Measurements from ENCODE around the gene PROM1.
A peak's percentile ranks its signal among the peaks of the same experiment; 100 is the strongest.

Gene PROM1

DNA sequence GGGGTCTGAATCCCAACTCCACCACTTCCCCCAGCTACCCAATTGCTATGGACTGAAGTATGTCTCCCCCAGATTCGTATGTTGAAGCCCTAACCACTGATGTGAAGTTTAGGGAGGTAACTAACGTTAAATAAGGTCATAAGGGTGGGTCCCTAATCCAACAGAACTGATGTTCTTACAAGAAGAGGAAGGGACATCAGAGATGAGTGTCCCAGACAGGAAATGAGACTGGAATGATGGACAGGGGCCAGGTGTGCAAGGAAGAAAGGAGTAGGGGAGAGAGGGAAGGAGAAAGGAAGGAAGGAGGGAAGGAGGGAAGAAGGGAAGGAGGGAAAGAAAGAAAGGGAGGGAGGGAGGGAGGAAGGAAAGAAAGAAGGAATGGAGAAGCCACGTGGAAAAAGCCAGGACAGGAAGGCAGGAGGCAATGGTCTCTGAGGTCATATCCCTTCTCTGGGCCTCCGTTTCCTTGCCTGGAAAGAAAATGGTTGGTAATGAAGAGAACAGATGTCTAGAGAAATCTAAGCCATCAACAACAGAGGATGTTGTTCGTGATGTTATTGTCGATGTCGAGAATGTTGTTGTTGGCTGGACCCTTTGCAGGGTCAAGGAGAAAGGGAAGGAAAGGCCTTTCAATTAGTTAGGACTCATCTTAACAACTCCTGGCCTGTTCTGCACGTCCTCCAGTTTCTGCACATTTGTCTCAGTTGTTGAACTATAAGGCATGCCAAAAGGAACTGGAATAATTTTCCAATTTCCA is 61.8 kb downstream of the PROM1 start:
- no peaks in the 10 kb centered on the region for H3K36me3 ChIP-seq (ENCODE audit: control insufficient read depth, insufficient read depth, low read length, severe bottlenecking)
- H3K4me3 ChIP-seq (ENCODE audit: low read length), result no peak overlapping the region
- H3K9ac ChIP-seq (ENCODE audit: low read length), result no peak overlapping the region
- no peaks in the 10 kb centered on the region for H3K27me3 ChIP-seq (replicated peaks; ENCODE audit: control insufficient read depth, insufficient read depth, low read length)
- DNase-seq (ENCODE audit: low read depth), result no peak
- H3K4me1 ChIP-seq (ENCODE audit: control insufficient read depth, insufficient read depth, low read length), result peaks cover 16% of the 10 kb centered on the region
- no peaks in the 10 kb centered on the region for H3K9me3 ChIP-seq (ENCODE audit: control insufficient read depth, low read length)

DNA sequence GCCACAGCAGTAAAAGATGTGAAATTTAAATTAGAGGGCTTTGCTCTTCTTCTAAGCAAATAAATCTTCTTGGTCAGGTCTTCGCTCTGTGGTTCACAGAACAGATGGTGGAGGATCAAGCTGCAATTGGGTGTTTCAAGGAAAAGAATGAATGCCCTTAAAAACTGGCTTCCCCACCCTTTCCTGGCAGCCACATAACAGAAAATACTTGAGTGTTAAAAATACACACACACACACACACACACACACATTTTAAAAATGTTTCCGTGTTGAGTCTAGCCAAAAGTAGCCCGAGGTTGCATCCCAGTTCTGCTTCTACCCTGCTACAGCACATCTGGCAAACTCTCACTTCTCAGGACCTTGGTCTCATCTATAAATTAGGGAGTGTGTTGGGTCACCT is 64.2 kb downstream of the PROM1 start:
- Histone ChIP-seq H3K27me3 (replicated peaks; ENCODE audit: control insufficient read depth, insufficient read depth, low read length) (peaks cover 3% of the 10 kb centered on the region), H3K9ac (ENCODE audit: low read length) (no peak overlapping the region), H3K4me1 (ENCODE audit: control insufficient read depth, insufficient read depth, low read length) (peaks cover 8% of the 10 kb centered on the region), H3K4me3 (ENCODE audit: low read length) (no peak overlapping the region), H3K9me3 (ENCODE audit: control insufficient read depth, low read length) (no peaks in the 10 kb centered on the region), H3K36me3 (ENCODE audit: control insufficient read depth, insufficient read depth, low read length, severe bottlenecking) (no peaks in the 10 kb centered on the region)
- peak; percentile 51 for DNase-seq (ENCODE audit: low read depth)

DNA sequence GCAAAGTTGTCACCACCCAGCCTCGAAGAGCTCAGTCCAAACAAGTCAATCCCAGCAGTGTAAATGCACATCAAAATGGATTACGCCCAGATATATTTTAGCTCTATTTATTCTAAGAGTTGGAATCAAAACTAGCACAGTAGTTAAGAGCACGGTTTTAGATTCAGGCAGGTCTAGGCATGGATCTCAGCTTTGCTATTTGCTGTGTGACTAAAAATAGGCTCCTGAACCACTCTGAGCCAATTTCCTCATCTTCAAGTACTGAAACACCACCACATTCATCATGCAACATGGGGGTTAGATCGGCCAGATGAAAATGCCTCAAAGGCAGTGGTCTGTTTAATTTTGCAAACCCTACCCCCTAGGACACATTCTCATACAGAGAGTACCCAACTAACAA is 65.0 kb downstream of the PROM1 start:
- no peak for DNase-seq (ENCODE audit: low read depth)
- Histone ChIP-seq H3K4me1 (ENCODE audit: control insufficient read depth, insufficient read depth, low read length) (peaks cover 2% of the 10 kb centered on the region), H3K9ac (ENCODE audit: low read length) (no peak overlapping the region), H3K27me3 (replicated peaks; ENCODE audit: control insufficient read depth, insufficient read depth, low read length) (peaks cover 3% of the 10 kb centered on the region), H3K9me3 (ENCODE audit: control insufficient read depth, low read length) (no peaks in the 10 kb centered on the region), H3K36me3 (ENCODE audit: control insufficient read depth, insufficient read depth, low read length, severe bottlenecking) (no peaks in the 10 kb centered on the region), H3K4me3 (ENCODE audit: low read length) (no peak overlapping the region)

GRCh38 chr4:16018061-16018676 is 65.7 kb downstream of the PROM1 start:
- Histone ChIP-seq H3K9me3 (ENCODE audit: control insufficient read depth, low read length) (no peaks in the 10 kb centered on the region), H3K4me1 (ENCODE audit: control insufficient read depth, insufficient read depth, low read length) (no peaks in the 10 kb centered on the region), H3K9ac (ENCODE audit: low read length) (no peak overlapping the region), H3K4me3 (ENCODE audit: low read length) (no peak overlapping the region), H3K36me3 (ENCODE audit: control insufficient read depth, insufficient read depth, low read length, severe bottlenecking) (no peaks in the 10 kb centered on the region), H3K27me3 (replicated peaks; ENCODE audit: control insufficient read depth, insufficient read depth, low read length) (peaks cover 3% of the 10 kb centered on the region)
- DNase-seq (ENCODE audit: low read depth), result no peak

DNA sequence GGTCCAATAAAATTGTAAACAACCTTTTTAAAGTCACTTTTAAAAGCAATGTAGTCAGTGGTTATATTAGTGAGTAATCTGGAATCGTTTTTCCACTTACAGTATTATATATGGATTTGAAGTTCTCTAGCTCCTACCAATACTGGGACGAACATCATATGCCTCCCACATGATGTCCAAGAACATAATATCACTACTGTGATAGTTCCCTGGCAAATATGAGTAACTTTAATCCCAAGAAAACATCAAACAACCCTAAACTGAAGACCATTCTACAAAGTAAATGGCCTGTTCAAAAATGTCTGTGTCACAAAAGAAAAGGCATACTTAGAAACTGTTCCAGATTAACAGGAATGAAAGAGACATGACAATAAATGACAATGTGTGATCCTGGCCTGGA is 67.3 kb downstream of the PROM1 start:
- no peak overlapping the region for H3K4me3 ChIP-seq (ENCODE audit: low read length)
- no peak overlapping the region for H3K9ac ChIP-seq (ENCODE audit: low read length)
- H3K27me3 ChIP-seq (replicated peaks; ENCODE audit: control insufficient read depth, insufficient read depth, low read length), result peaks cover 4% of the 10 kb centered on the region
- DNase-seq (ENCODE audit: low read depth), result no peak
- no peaks in the 10 kb centered on the region for H3K4me1 ChIP-seq (ENCODE audit: control insufficient read depth, insufficient read depth, low read length)
- H3K9me3 ChIP-seq (ENCODE audit: control insufficient read depth, low read length), result no peaks in the 10 kb centered on the region
- H3K36me3 ChIP-seq (ENCODE audit: control insufficient read depth, insufficient read depth, low read length, severe bottlenecking), result no peaks in the 10 kb centered on the region

DNA sequence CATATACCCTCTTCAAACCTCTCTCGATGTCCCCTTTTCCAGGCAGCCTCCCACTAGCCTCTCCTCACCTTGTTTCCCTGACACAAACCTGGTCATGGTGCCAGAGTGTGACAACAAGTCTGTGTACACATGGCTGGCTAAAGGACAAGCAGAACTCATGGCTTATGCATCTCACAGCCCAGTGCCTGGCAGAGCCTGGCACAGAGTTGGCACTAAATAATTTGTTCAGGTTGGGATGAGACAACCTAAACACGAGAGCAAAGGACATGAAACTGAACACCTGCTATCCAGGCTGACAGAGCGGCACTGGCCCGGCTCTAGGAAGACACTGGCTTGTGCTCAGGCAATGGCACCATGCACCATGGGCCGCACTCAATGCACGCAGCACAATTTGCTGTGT is 72.7 kb downstream of the PROM1 start:
- Histone ChIP-seq H3K4me1 (ENCODE audit: control insufficient read depth, insufficient read depth, low read length) (no peaks in the 10 kb centered on the region), H3K36me3 (ENCODE audit: control insufficient read depth, insufficient read depth, low read length, severe bottlenecking) (no peaks in the 10 kb centered on the region), H3K27me3 (replicated peaks; ENCODE audit: control insufficient read depth, insufficient read depth, low read length) (peaks cover 13% of the 10 kb centered on the region), H3K9me3 (ENCODE audit: control insufficient read depth, low read length) (no peaks in the 10 kb centered on the region), H3K9ac (ENCODE audit: low read length) (no peak overlapping the region), H3K4me3 (ENCODE audit: low read length) (no peak overlapping the region)
- no peak for DNase-seq (ENCODE audit: low read depth)

DNA sequence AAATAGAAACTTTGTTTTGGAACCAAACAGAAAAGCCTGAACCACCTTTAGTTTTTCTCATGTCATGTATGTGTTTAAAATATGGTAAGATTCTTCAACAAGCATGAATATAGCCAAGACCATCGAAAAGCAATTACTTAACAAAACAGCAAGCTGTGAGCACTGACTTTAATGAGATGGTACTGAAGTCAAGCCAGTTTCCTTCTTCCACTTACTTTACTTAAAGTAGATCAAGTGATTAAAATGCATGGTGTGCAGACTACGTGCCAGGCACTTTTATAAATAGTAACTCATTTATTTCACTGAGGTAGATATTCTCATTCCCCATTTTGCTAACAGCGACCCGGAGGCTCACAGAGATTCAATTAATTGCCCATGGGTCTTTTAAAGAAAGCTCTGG is 74.7 kb downstream of the PROM1 start:
- Histone ChIP-seq H3K4me3 (ENCODE audit: low read length) (no peak overlapping the region), H3K9ac (ENCODE audit: low read length) (no peak overlapping the region)
- no peak for DNase-seq (ENCODE audit: low read depth)

GRCh38 chr4:16007471-16008095 is 76.2 kb downstream of the PROM1 start:
- no peak overlapping the region for H3K9ac ChIP-seq (ENCODE audit: low read length)

More for the DNA sequence above, 74.7 kb downstream of the PROM1 start:
- H3K27me3 ChIP-seq (replicated peaks; ENCODE audit: control insufficient read depth, insufficient read depth, low read length), result peaks cover 12% of the 10 kb centered on the region
- H3K36me3 ChIP-seq (ENCODE audit: control insufficient read depth, insufficient read depth, low read length, severe bottlenecking), result no peaks in the 10 kb centered on the region
- no peaks in the 10 kb centered on the region for H3K9me3 ChIP-seq (ENCODE audit: control insufficient read depth, low read length)
- H3K4me1 ChIP-seq (ENCODE audit: control insufficient read depth, insufficient read depth, low read length), result no peaks in the 10 kb centered on the region

DNA sequence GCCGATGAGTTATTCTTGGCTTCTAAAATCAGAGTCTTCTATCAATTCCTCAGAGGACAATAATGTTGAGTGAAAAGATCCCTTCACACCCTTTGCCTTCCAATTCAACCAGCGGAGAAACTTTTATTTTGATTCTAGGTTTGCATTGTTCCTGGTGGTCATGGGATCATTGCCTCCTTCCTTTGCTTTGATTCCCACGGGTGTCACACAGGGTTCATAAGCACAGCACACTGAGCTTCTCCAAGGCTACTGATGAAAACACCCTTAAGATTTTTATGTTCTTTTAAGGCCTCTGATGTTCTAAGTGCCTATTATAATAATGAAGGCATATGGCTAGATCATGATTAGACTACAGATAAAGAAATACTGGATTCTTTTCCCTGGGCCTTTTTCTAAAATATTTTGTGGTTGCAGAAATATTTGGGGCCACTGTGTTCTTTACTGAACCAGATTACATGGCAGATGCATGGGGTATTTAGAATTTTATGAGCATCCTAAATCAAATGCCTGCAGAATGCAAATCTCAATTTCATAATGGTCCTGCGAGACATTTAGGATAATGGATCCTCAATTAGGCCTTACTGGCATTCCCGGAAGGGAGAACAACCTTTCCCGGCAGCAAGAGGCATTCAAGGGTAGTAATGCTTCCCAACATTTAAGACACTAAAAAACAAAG is 76.9 kb downstream of the PROM1 start:
- DNase-seq (ENCODE audit: low read depth), result no peak
- H3K27me3 ChIP-seq (replicated peaks; ENCODE audit: control insufficient read depth, insufficient read depth, low read length), result peaks cover 12% of the 10 kb centered on the region
- H3K9ac ChIP-seq (ENCODE audit: low read length), result no peak overlapping the region
- H3K9me3 ChIP-seq (ENCODE audit: control insufficient read depth, low read length), result no peaks in the 10 kb centered on the region
- H3K4me1 ChIP-seq (ENCODE audit: control insufficient read depth, insufficient read depth, low read length), result no peaks in the 10 kb centered on the region
- no peaks in the 10 kb centered on the region for H3K36me3 ChIP-seq (ENCODE audit: control insufficient read depth, insufficient read depth, low read length, severe bottlenecking)
- no peak overlapping the region for H3K4me3 ChIP-seq (ENCODE audit: low read length)

More at GRCh38 chr4:16007471-16008095, 76.2 kb downstream of the PROM1 start:
- Histone ChIP-seq H3K9me3 (ENCODE audit: control insufficient read depth, low read length) (no peaks in the 10 kb centered on the region), H3K36me3 (ENCODE audit: control insufficient read depth, insufficient read depth, low read length, severe bottlenecking) (no peaks in the 10 kb centered on the region), H3K27me3 (replicated peaks; ENCODE audit: control insufficient read depth, insufficient read depth, low read length) (peaks cover 12% of the 10 kb centered on the region), H3K4me3 (ENCODE audit: low read length) (no peak overlapping the region), H3K4me1 (ENCODE audit: control insufficient read depth, insufficient read depth, low read length) (no peaks in the 10 kb centered on the region)
- no peak for DNase-seq (ENCODE audit: low read depth)

DNA sequence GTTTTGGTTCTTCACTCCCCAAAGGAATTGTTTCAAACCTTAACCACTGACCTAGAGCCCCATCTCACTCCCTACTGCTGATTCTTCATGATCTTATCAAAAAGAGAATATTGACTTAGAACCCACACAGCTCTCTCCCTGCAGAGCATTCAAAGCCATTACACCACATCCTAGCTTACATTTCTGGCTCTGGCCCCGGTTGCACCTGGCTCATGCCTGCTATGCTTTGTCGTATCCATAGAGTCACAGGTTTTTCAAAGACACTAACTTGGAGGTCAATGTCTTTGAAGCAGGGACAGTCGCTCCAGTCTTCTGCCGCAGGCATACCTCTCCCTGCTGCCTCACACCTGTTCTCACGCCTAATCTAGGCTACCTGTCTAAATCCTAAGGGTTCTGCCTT is 78.1 kb downstream of the PROM1 start:
- DNase-seq (ENCODE audit: low read depth), result no peak
- Histone ChIP-seq H3K36me3 (ENCODE audit: control insufficient read depth, insufficient read depth, low read length, severe bottlenecking) (no peaks in the 10 kb centered on the region), H3K9me3 (ENCODE audit: control insufficient read depth, low read length) (no peaks in the 10 kb centered on the region), H3K4me3 (ENCODE audit: low read length) (no peak overlapping the region), H3K4me1 (ENCODE audit: control insufficient read depth, insufficient read depth, low read length) (peaks cover 2% of the 10 kb centered on the region), H3K27me3 (replicated peaks; ENCODE audit: control insufficient read depth, insufficient read depth, low read length) (peaks cover 3% of the 10 kb centered on the region), H3K9ac (ENCODE audit: low read length) (no peak overlapping the region)

DNA sequence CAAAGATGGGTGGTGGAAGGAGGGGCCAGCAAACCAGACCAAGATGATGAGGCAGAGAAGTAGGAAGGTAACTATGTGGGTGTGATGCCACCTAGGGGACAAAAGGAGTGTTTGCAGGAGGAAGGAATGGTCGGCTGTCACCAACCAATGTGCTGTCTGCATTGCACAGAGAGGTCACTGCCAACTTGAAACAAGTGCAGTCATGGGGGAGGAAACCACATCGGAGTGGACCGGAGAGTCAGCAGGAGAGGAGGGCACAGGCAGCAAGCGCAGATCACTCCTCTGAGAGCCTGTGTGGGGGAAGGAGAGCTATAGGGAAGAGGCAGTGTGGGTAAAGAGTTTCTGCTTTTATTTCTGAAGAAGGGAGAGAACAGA is 82.4 kb downstream of the PROM1 start:
- no peaks in the 10 kb centered on the region for H3K9me3 ChIP-seq (ENCODE audit: control insufficient read depth, low read length)
- H3K4me3 ChIP-seq (ENCODE audit: low read length), result no peak overlapping the region
- peaks cover 3% of the 10 kb centered on the region for H3K27me3 ChIP-seq (replicated peaks; ENCODE audit: control insufficient read depth, insufficient read depth, low read length)
- H3K4me1 ChIP-seq (ENCODE audit: control insufficient read depth, insufficient read depth, low read length), result peaks cover 2% of the 10 kb centered on the region
- no peaks in the 10 kb centered on the region for H3K36me3 ChIP-seq (ENCODE audit: control insufficient read depth, insufficient read depth, low read length, severe bottlenecking)
- H3K9ac ChIP-seq (ENCODE audit: low read length), result no peak overlapping the region
- DNase-seq (ENCODE audit: low read depth), result peak; percentile 86

All from adipocyte (in vitro differentiated cells).